HepG2 (cell line): Measurements from ENCODE around the gene DDX19B. TPM values are rescaled to one million over a fixed set of nuclear protein-coding genes. Genes with fewer than 3 reads are reported as not detected.
"Not testable (repeated sequence)": the region's sequence is repeated elsewhere in the genome, so short reads cannot be mapped to it uniquely, and the experiment has no call there.

Experiments used
- ATAC-seq: fragments of 200-7000 bp; cut with Tn5 transposase; 3 replicates; pipeline ENCODE4 v1.9.1; 2020; ENCODE audit warnings: mild to moderate bottlenecking, moderate library complexity
- BruUV-seq: library from RNA; stranded (reverse); fragments of 400-500 nt; replicated peaks from 2 replicates; lab custom pipeline; 2021; lab: Mats Ljungman, UMichigan
- CTCF ChIA-PET: fragments of 300-600 bp; formaldehyde crosslinking; extraction: SDS; loops from one replicate; lab custom pipeline; 2021; ENCODE audit warnings: low total read pairs, inconsistent platforms, low intra/inter-chr PET ratio; lab: Yijun Ruan, JAX
- POLR2A ChIA-PET: fragments of 350-600 bp; sonication (Branson Sonifier 250); formaldehyde crosslinking; loops from one replicate; lab custom pipeline; 2020; ENCODE audit warnings: antibody characterized with exemption, inconsistent platforms; lab: Yijun Ruan, JAX
- DNase-seq: peaks from one replicate; pipeline ENCODE4 v3.0.0-alpha.2; 2015; ENCODE audit warnings: low spot score
- FAIRE-seq: peaks from 3 replicates; lab custom pipeline; 2011; peaks lifted over from hg19 to GRCh38; lab: Jason Lieb, UNC
- H2AFZ ChIP-seq: one replicate; pipeline ENCODE4 v1.6.1; 2011; ENCODE audit warnings: low read length, inconsistent platforms
- H3K27ac ChIP-seq: fragments of 300-600 bp; 3 replicates; pipeline ENCODE4 v1.8.0; 2011; ENCODE audit warnings: mixed run types, mild to moderate bottlenecking, mixed read lengths, low read length, inconsistent platforms; ENCODE audit not compliant: insufficient read depth; ENCODE audit errors: extremely low read length
- H3K27me3 ChIP-seq, 2 experiments: fragments of 200-600 bp in 1 of 2; 2 replicates in 1 of 2; 3 replicates in 1 of 2; pipeline versions ENCODE4 v1.6.0 to v1.8.0; 2011; ENCODE audit warnings: low read length in 2 of 2, mild to moderate bottlenecking in 2 of 2, moderate library complexity in 2 of 2, inconsistent platforms in 1 of 2; ENCODE audit not compliant: insufficient read depth in 2 of 2, control insufficient read depth in 1 of 2
- H3K36me3 ChIP-seq, 2 experiments: fragments of 200-600 bp in 1 of 2; replicated peaks in 1 of 2; 2 replicates in 1 of 2; 3 replicates in 1 of 2; pipeline versions ENCODE4 v1.5.1 to v1.8.0; 2011; ENCODE audit warnings: low read length in 2 of 2, inconsistent platforms in 1 of 2; ENCODE audit not compliant: insufficient read depth in 2 of 2, control insufficient read depth in 1 of 2
- H3K4me1 ChIP-seq: 2 replicates; pipeline ENCODE4 v1.5.1; 2012; ENCODE audit warnings: low read length, inconsistent platforms; ENCODE audit not compliant: insufficient read depth
- H3K4me2 ChIP-seq: 2 replicates; pipeline ENCODE4 v1.6.0; 2011; ENCODE audit warnings: low read depth, low read length, inconsistent platforms
- H3K4me3 ChIP-seq, 3 experiments: fragments of 200-600 bp in 1 of 3; sonication (generic), shearing (Covaris generic) in 1 of 3; replicated peaks in 1 of 3; 2 replicates each; pipeline ENCODE4 v1.5.1; 2011 to 2016; ENCODE audit warnings: low read length in 3 of 3, inconsistent platforms in 2 of 3, low read depth in 2 of 3, mild to moderate bottlenecking in 2 of 3, control low read depth in 1 of 3, mixed read lengths in 1 of 3; ENCODE audit not compliant: insufficient read depth in 1 of 3
- H3K79me2 ChIP-seq: one replicate; pipeline ENCODE4 v1.6.1; 2011; ENCODE audit warnings: low read length, inconsistent platforms; ENCODE audit not compliant: insufficient read depth
- H3K9ac ChIP-seq: 2 replicates; pipeline ENCODE4 v1.6.0; 2011; ENCODE audit warnings: mild to moderate bottlenecking, low read depth, low read length, inconsistent platforms; ENCODE audit not compliant: insufficient read depth
- H3K9me3 ChIP-seq: 2 replicates; pipeline ENCODE4 v1.5.1; 2012; ENCODE audit warnings: mild to moderate bottlenecking, low read length
- H4K20me1 ChIP-seq: 2 replicates; pipeline ENCODE4 v1.6.0; 2011; ENCODE audit warnings: inconsistent platforms, mild to moderate bottlenecking, low read length, moderate library complexity; ENCODE audit not compliant: insufficient read depth
- NFIC ChIP-seq: IDR thresholded peaks from 2 replicates; pipeline ENCODE4 v1.6.1; 2012; ENCODE audit warnings: mild to moderate bottlenecking, low read length, inconsistent platforms
- PHF5A ChIP-seq: IDR thresholded peaks from one replicate; pipeline ENCODE4 v1.6.1; 2018; ENCODE audit warnings: low read depth, missing genetic modification reagents; ENCODE audit not compliant: unreplicated experiment
- ZKSCAN8 ChIP-seq: IDR thresholded peaks from 2 replicates; pipeline ENCODE4 v1.6.1; 2016; ENCODE audit warnings: borderline replicate concordance, missing genetic modification reagents, missing compliant biosample characterization
- ZNF343 ChIP-seq: sonication (generic); formaldehyde crosslinking; IDR thresholded peaks from 2 replicates; pipeline ENCODE4 v1.4.0; 2020; ENCODE audit warnings: mild to moderate bottlenecking, missing genetic modification reagents
- ZNF776 ChIP-seq: sonication (generic); formaldehyde crosslinking; IDR thresholded peaks from 2 replicates; pipeline ENCODE4 v1.4.0; 2020; ENCODE audit warnings: mild to moderate bottlenecking, missing genetic modification reagents
- WGBS: methylation state at CpG from one replicate; pipeline ENCODE4 v1.1.6; 2017; ENCODE audit warnings: low lambda C conversion rate; 5-methylcytosine and 5-hydroxymethylcytosine counted together
- in situ Hi-C: cut with HindIII; loops from 2 replicates; pipeline ENCODE4 v1.10.0; 2017; ENCODE audit warnings: low pct_unique_long_range_greater_than_20kb; ENCODE audit not compliant: extremely low pct_ligation_motif_present
- intact Hi-C: fragments of 100-400 bp; cut with micrococcal nuclease; formaldehyde crosslinking; loops from one replicate; pipeline ENCODE4 v1.10.0; 2022; ENCODE audit not compliant: unreplicated experiment
- polyA plus RNA-seq, 8 experiments: library from polyadenylated mRNA; depleted of rRNA in 3 of 8; stranded (reverse) in 7 of 8; unstranded in 1 of 8; fragments of >200 nt; fragmentation: Illumina TruSeq in 4 of 8; extraction: Trizol in 4 of 8; gene quantifications; 2 replicates each; pipeline versions ENCODE4 v1.2.1 to v1.2.3, GENCODE V29; 2011 to 2016; ENCODE audit warnings: low read depth in 4 of 8, missing spikeins in 1 of 8, mixed read lengths in 1 of 8; ENCODE audit not compliant: insufficient read depth in 1 of 8
- total RNA-seq, 5 experiments: library from RNA; depleted of rRNA; stranded (reverse); fragments of >200 nt; fragmentation: Illumina TruSeq; extraction: Trizol; gene quantifications; 2 replicates each; pipeline ENCODE4 v1.2.3, GENCODE V29; 2016; ENCODE audit warnings: low read depth in 1 of 5
- TF ChIP-seq, protein P1 (sequence below): sonication (generic); formaldehyde crosslinking; IDR thresholded peaks from 2 replicates; pipeline ENCODE4 v1.5.1; 2020; ENCODE audit warnings: missing genetic modification reagents, mild to moderate bottlenecking, borderline replicate concordance
- TF ChIP-seq, protein P2 (sequence below): sonication (generic); formaldehyde crosslinking; IDR thresholded peaks from 2 replicates; pipeline ENCODE4 v1.8.1; 2023; ENCODE audit warnings: missing genetic modification reagents, inconsistent platforms, borderline replicate concordance
- TF ChIP-seq, protein P3 (sequence below): sonication (generic); formaldehyde crosslinking; conservative IDR thresholded peaks from 2 replicates; pipeline ENCODE4 v1.8.0; 2022; ENCODE audit warnings: low read depth, missing genetic modification reagents

The DDX19B gene
- total and polyA plus RNA-seq, 2 of the 13 experiments (the other 11 are each of a cell fraction or from before 2014, with no cell fraction given) = 36.2 to 40.0 TPM

DNA sequence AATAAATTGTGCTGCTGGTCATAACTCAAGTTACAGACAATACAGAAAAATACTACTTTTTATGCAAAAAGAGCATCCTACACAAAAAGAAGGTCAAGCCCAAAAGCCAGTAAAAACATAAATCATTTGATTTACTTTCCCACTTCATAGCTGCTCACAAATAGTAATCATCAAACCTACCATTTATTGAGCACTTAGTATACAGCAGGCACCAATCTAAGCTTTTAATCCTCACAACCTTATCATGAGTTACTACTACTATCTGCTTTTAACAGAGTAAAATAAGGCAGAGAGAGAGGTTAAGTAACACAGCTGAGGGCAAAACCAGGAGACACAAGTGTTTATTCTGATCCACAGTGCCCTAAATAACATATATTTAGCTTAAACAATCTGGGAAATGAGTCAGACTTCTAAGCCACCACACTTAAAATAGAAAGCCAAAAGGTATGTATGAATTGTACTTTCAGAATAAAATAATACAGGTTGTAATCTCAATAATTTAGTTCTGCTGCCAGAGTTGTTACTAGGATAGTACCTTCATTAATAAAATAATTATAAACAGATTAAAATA lies 8.0 kb upstream of the DDX19B start (continued):
- TF ChIP-seq, protein P1, sequence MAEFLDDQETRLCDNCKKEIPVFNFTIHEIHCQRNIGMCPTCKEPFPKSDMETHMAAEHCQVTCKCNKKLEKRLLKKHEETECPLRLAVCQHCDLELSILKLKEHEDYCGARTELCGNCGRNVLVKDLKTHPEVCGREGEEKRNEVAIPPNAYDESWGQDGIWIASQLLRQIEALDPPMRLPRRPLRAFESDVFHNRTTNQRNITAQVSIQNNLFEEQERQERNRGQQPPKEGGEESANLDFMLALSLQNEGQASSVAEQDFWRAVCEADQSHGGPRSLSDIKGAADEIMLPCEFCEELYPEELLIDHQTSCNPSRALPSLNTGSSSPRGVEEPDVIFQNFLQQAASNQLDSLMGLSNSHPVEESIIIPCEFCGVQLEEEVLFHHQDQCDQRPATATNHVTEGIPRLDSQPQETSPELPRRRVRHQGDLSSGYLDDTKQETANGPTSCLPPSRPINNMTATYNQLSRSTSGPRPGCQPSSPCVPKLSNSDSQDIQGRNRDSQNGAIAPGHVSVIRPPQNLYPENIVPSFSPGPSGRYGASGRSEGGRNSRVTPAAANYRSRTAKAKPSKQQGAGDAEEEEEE (CRISPR knock-in tag) = no peak
- peak; percentile 95 for TF ChIP-seq ZKSCAN8

DNA sequence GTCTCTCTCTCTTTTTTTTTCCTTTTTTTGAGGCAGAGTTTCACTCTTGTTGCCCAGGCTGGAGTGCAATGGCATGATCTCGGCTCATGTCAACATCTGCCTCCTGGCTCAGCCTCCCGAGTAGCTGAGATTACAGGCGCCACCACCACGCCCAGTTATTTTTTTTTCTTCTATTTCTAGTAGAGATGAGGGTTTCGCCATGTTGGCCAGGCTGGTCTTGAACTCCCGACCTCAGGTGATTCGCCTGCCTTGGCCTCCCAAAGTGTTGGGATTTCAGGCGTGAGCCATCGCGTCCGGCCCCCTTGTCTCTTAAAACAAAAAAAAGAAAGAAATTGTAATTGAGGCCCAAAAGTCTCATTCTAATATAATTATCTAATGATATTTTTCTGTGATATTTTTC lies 6.8 kb upstream of the DDX19B start:
- H3K27me3 ChIP-seq, in situ Hi-C loops, POLR2A ChIA-PET, H4K20me1 ChIP-seq, H3K4me2 ChIP-seq, FAIRE-seq, DNase-seq, H2AFZ ChIP-seq, CTCF ChIA-PET, intact Hi-C loops, H3K9me3 ChIP-seq, H3K36me3 ChIP-seq, BruUV-seq, ATAC-seq, H3K4me3 ChIP-seq, H3K27ac ChIP-seq, H3K9ac ChIP-seq: not testable (repeated sequence)
- Histone ChIP-seq H3K4me1 (peaks cover 25% of the 10 kb centered on the region), H3K79me2 (peaks cover 21% of the 10 kb centered on the region)
- WGBS = 85% methylated on average over 11 of the region's 11 CpGs

DNA sequence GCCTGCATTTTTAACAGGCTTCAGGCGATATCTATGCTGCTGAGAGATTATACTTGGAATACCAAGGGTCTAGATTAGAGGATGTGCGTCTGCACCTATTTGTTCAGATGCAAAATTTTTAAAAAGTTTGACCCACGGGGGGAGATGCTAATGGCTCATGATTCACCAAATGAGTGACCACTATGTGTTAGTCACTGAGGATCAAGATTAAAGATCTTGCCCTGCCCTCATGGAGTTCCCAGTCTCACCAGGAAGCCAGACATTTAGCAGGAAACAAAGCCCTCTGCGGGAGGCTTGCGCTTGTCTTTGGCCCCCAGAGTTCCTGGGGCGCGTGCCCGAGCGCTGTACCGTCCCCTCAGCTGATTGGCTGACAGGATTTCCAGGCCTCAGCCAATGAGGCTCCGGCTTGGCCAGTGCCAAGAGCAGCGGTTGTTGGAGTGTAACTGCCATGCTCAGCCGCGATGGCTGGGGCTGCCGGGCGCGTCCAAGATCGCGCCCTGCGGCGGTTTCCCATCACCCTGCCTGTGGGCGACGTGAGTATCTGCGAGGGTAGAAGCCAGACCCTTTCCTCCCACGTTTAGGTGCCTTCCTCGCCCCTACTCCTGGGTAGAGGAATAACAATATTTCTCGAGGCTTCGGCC lies 4.5 kb upstream of the DDX19B start:
- Histone ChIP-seq H3K4me2 (no peak overlapping the region), H3K9ac (no peak overlapping the region), H3K4me3 (no peak overlapping the region), H3K27ac (no peak overlapping the region), H3K79me2 (peaks cover 9% of the 10 kb centered on the region), H4K20me1 (no peaks in the 10 kb centered on the region), H3K4me1 (peaks cover 29% of the 10 kb centered on the region), H3K27me3 (no peaks in the 10 kb centered on the region), H3K36me3 (no peaks in the 10 kb centered on the region), H2AFZ (no peak overlapping the region), H3K9me3 (no peaks in the 10 kb centered on the region)
- 88% methylated on average over 25 of the region's 28 CpGs for WGBS
- no peak for FAIRE-seq
- no TSS peak for BruUV-seq
- intact Hi-C loops = no loop called here
- in situ Hi-C loops = no loop called here
- no peak for DNase-seq
- ATAC-seq = no peak
- ChIA-PET CTCF (no interaction called here), POLR2A (no interaction called here)
- TF ChIP-seq ZNF776 (CRISPR knock-in tag) = no peak
- TF ChIP-seq, protein P2, sequence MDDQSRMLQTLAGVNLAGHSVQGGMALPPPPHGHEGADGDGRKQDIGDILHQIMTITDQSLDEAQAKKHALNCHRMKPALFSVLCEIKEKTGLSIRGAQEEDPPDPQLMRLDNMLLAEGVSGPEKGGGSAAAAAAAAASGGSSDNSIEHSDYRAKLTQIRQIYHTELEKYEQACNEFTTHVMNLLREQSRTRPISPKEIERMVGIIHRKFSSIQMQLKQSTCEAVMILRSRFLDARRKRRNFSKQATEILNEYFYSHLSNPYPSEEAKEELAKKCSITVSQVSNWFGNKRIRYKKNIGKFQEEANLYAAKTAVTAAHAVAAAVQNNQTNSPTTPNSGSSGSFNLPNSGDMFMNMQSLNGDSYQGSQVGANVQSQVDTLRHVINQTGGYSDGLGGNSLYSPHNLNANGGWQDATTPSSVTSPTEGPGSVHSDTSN (CRISPR knock-in tag) = no peak
- no peak for TF ChIP-seq NFIC
- no peak for TF ChIP-seq PHF5A (CRISPR knock-in tag)
- TF ChIP-seq ZNF343 (CRISPR knock-in tag) = no peak
- TF ChIP-seq, protein P3, sequence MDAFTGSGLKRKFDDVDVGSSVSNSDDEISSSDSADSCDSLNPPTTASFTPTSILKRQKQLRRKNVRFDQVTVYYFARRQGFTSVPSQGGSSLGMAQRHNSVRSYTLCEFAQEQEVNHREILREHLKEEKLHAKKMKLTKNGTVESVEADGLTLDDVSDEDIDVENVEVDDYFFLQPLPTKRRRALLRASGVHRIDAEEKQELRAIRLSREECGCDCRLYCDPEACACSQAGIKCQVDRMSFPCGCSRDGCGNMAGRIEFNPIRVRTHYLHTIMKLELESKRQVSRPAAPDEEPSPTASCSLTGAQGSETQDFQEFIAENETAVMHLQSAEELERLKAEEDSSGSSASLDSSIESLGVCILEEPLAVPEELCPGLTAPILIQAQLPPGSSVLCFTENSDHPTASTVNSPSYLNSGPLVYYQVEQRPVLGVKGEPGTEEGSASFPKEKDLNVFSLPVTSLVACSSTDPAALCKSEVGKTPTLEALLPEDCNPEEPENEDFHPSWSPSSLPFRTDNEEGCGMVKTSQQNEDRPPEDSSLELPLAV (CRISPR knock-in tag) = no peak
